Measurements from ENCODE around the gene CNTN6. TPM values are rescaled to one million over a fixed set of nuclear protein-coding genes. Genes with fewer than 3 reads are reported as not detected.

The CNTN6 gene
- total and polyA plus RNA-seq, 2 donors = 0.03 to 10.2 TPM

- Histone ChIP-seq H3K36me3 (ENCODE audit: insufficient read depth) (no peaks in the 10 kb centered on the region), H3K4me3 (ENCODE audit: low read depth, low read length) (no peak overlapping the region), H3K4me1 (ENCODE audit: insufficient read depth) (no peaks in the 10 kb centered on the region), H3K27ac (ENCODE audit: low read depth) (no peak overlapping the region)
- 44% methylated on average over 8 of the region's 8 CpGs for WGBS
- DNase-seq (ENCODE audit: extremely low spot score) = no peak
Measured at GRCh38 chr3:1117843-1118473, 25.1 kb downstream of the CNTN6 start.

GRCh38 chr3:1131166-1131565 lies 38.3 kb downstream of the CNTN6 start:
- no peak overlapping the region for H3K4me3 ChIP-seq (ENCODE audit: low read depth, low read length)
- no peak overlapping the region for H3K27ac ChIP-seq (ENCODE audit: low read depth)
- no peak for DNase-seq (ENCODE audit: extremely low spot score)
- 73% methylated on average over 1 of the region's 1 CpG for WGBS
- H3K4me1 ChIP-seq (ENCODE audit: insufficient read depth) = no peaks in the 10 kb centered on the region
- H3K36me3 ChIP-seq (ENCODE audit: insufficient read depth) = no peaks in the 10 kb centered on the region

- 65% methylated on average over 2 of the region's 2 CpGs for WGBS
- Histone ChIP-seq H3K36me3 (ENCODE audit: insufficient read depth) (no peaks in the 10 kb centered on the region), H3K4me1 (ENCODE audit: insufficient read depth) (no peaks in the 10 kb centered on the region), H3K27ac (ENCODE audit: low read depth) (no peak overlapping the region), H3K4me3 (ENCODE audit: low read depth, low read length) (no peak overlapping the region)
- no peak for DNase-seq (ENCODE audit: extremely low spot score)
Measured at GRCh38 chr3:1135194-1135593, 42.4 kb downstream of the CNTN6 start.

- DNase-seq (ENCODE audit: extremely low spot score) = no peak
- 25% methylated on average over 2 of the region's 2 CpGs for WGBS
Measured at GRCh38 chr3:1138036-1138435, 45.2 kb downstream of the CNTN6 start.

GRCh38 chr3:1139071-1139470 lies 46.2 kb downstream of the CNTN6 start:
- 0% methylated on average over 1 of the region's 1 CpG for WGBS
- Histone ChIP-seq H3K36me3 (ENCODE audit: insufficient read depth) (no peaks in the 10 kb centered on the region), H3K27ac (ENCODE audit: low read depth) (no peak overlapping the region), H3K4me3 (ENCODE audit: low read depth, low read length) (no peak overlapping the region), H3K4me1 (ENCODE audit: insufficient read depth) (no peaks in the 10 kb centered on the region)
- DNase-seq (ENCODE audit: extremely low spot score) = no peak

More at GRCh38 chr3:1138036-1138435, 45.2 kb downstream of the CNTN6 start:
- Histone ChIP-seq H3K27ac (ENCODE audit: low read depth) (no peak overlapping the region), H3K4me3 (ENCODE audit: low read depth, low read length) (no peak overlapping the region), H3K36me3 (ENCODE audit: insufficient read depth) (no peaks in the 10 kb centered on the region), H3K4me1 (ENCODE audit: insufficient read depth) (no peaks in the 10 kb centered on the region)

- Histone ChIP-seq H3K36me3 (ENCODE audit: insufficient read depth) (no peaks in the 10 kb centered on the region), H3K4me1 (ENCODE audit: insufficient read depth) (no peaks in the 10 kb centered on the region), H3K27ac (ENCODE audit: low read depth) (no peak overlapping the region), H3K4me3 (ENCODE audit: low read depth, low read length) (no peak overlapping the region)
- DNase-seq (ENCODE audit: extremely low spot score) = no peak
- 77% methylated on average over 1 of the region's 1 CpG for WGBS
Measured at GRCh38 chr3:1147326-1147725, 54.5 kb downstream of the CNTN6 start.

GRCh38 chr3:1147819-1148218 lies 55.0 kb downstream of the CNTN6 start:
- WGBS = 92% methylated on average over 2 of the region's 2 CpGs
- Histone ChIP-seq H3K4me3 (ENCODE audit: low read depth, low read length) (no peak overlapping the region), H3K27ac (ENCODE audit: low read depth) (no peak overlapping the region), H3K36me3 (ENCODE audit: insufficient read depth) (no peaks in the 10 kb centered on the region), H3K4me1 (ENCODE audit: insufficient read depth) (no peaks in the 10 kb centered on the region)
- no peak for DNase-seq (ENCODE audit: extremely low spot score)

- no peaks in the 10 kb centered on the region for H3K4me1 ChIP-seq (ENCODE audit: insufficient read depth)
- no peaks in the 10 kb centered on the region for H3K36me3 ChIP-seq (ENCODE audit: insufficient read depth)
- DNase-seq (ENCODE audit: extremely low spot score) = no peak
- H3K27ac ChIP-seq (ENCODE audit: low read depth) = no peak overlapping the region
- H3K4me3 ChIP-seq (ENCODE audit: low read depth, low read length) = no peak overlapping the region
- WGBS = 81% methylated on average over 2 of the region's 2 CpGs
Measured at GRCh38 chr3:1164101-1164500, 71.3 kb downstream of the CNTN6 start.

GRCh38 chr3:1171320-1171719 lies 78.5 kb downstream of the CNTN6 start:
- no peaks in the 10 kb centered on the region for H3K36me3 ChIP-seq (ENCODE audit: insufficient read depth)
- 89% methylated on average over 3 of the region's 3 CpGs for WGBS

GRCh38 chr3:1172644-1173043 lies 79.8 kb downstream of the CNTN6 start:
- Histone ChIP-seq H3K4me1 (ENCODE audit: insufficient read depth) (no peaks in the 10 kb centered on the region), H3K27ac (ENCODE audit: low read depth) (no peak overlapping the region), H3K4me3 (ENCODE audit: low read depth, low read length) (no peak overlapping the region), H3K36me3 (ENCODE audit: insufficient read depth) (no peaks in the 10 kb centered on the region)
- 25% methylated on average over 2 of the region's 2 CpGs for WGBS
- no peak for DNase-seq (ENCODE audit: extremely low spot score)

More at GRCh38 chr3:1171320-1171719, 78.5 kb downstream of the CNTN6 start:
- no peaks in the 10 kb centered on the region for H3K4me1 ChIP-seq (ENCODE audit: insufficient read depth)
- H3K4me3 ChIP-seq (ENCODE audit: low read depth, low read length) = no peak overlapping the region
- no peak for DNase-seq (ENCODE audit: extremely low spot score)
- no peak overlapping the region for H3K27ac ChIP-seq (ENCODE audit: low read depth)

GRCh38 chr3:1179146-1179545 lies 86.3 kb downstream of the CNTN6 start:
- Histone ChIP-seq H3K4me1 (ENCODE audit: insufficient read depth) (no peaks in the 10 kb centered on the region), H3K27ac (ENCODE audit: low read depth) (no peak overlapping the region), H3K36me3 (ENCODE audit: insufficient read depth) (no peaks in the 10 kb centered on the region), H3K4me3 (ENCODE audit: low read depth, low read length) (no peak overlapping the region)
- 41% methylated on average over 6 of the region's 6 CpGs for WGBS
- no peak for DNase-seq (ENCODE audit: extremely low spot score)

- whole genome bisulfite sequencing = 63% methylated on average over 4 of the region's 4 CpGs
- no peaks in the 10 kb centered on the region for H3K4me1 ChIP-seq (ENCODE audit: insufficient read depth)
- DNase-seq (ENCODE audit: extremely low spot score) = no peak
- no peak overlapping the region for H3K4me3 ChIP-seq (ENCODE audit: low read depth, low read length)
- H3K27ac ChIP-seq (ENCODE audit: low read depth) = no peak overlapping the region
- no peaks in the 10 kb centered on the region for H3K36me3 ChIP-seq (ENCODE audit: insufficient read depth)
Measured at GRCh38 chr3:1183320-1184048, 90.7 kb downstream of the CNTN6 start.

- no peak for DNase-seq (ENCODE audit: extremely low spot score)
- H3K27ac ChIP-seq (ENCODE audit: low read depth) = no peak overlapping the region
- no peaks in the 10 kb centered on the region for H3K36me3 ChIP-seq (ENCODE audit: insufficient read depth)
- WGBS = 47% methylated on average over 3 of the region's 3 CpGs
- no peaks in the 10 kb centered on the region for H3K4me1 ChIP-seq (ENCODE audit: insufficient read depth)
- H3K4me3 ChIP-seq (ENCODE audit: low read depth, low read length) = no peak overlapping the region
Measured at GRCh38 chr3:1190569-1190968, 97.7 kb downstream of the CNTN6 start.

GRCh38 chr3:1191026-1191425 lies 98.2 kb downstream of the CNTN6 start:
- no peaks in the 10 kb centered on the region for H3K36me3 ChIP-seq (ENCODE audit: insufficient read depth)
- H3K27ac ChIP-seq (ENCODE audit: low read depth) = no peak overlapping the region
- no peak overlapping the region for H3K4me3 ChIP-seq (ENCODE audit: low read depth, low read length)
- no peak for DNase-seq (ENCODE audit: extremely low spot score)
- WGBS = 76% methylated on average over 1 of the region's 1 CpG
- H3K4me1 ChIP-seq (ENCODE audit: insufficient read depth) = no peaks in the 10 kb centered on the region
